IMR-90 (cell line): ENCODE results near the gene DIP2B. TPM values are rescaled to one million over a fixed set of nuclear protein-coding genes. Genes with fewer than 3 reads are reported as not detected.

Experiments used
- ATAC-seq: fragments of 200-7000 bp; cut with Tn5 transposase; 2 replicates; pipeline ENCODE4 v1.9.1; 2020; ENCODE audit warnings: low read depth, mild to moderate bottlenecking, moderate library complexity
- BruUV-seq: library from RNA; stranded (reverse); fragments of 400-500 nt; replicated peaks from 2 replicates; lab custom pipeline; 2021; lab: Mats Ljungman, UMichigan
- CTCF ChIA-PET: fragments of 300-600 bp; formaldehyde crosslinking; extraction: SDS; loops from one replicate; lab custom pipeline; 2021; ENCODE audit warnings: antibody characterized with exemption; lab: Yijun Ruan, JAX
- POLR2A ChIA-PET: fragments of 300-600 bp; sonication (Branson Sonifier 250); formaldehyde crosslinking; loops from one replicate; lab custom pipeline; 2022; ENCODE audit warnings: antibody characterized with exemption; ENCODE audit not compliant: unreplicated experiment; lab: Charles Lee
- DNase-seq: peaks from one replicate; pipeline ENCODE4 v3.0.0; 2013
- H2AFZ ChIP-seq: replicated peaks from 2 replicates; pipeline ENCODE3; 2013; ENCODE audit warnings: low read length, mild to moderate bottlenecking; ENCODE audit not compliant: poor library complexity
- H2AK5ac ChIP-seq: 2 replicates; pipeline ENCODE4 v1.6.1; 2013; ENCODE audit warnings: low read depth, low read length, inconsistent platforms
- H2AK9ac ChIP-seq: replicated peaks from 2 replicates; pipeline ENCODE3; 2013; ENCODE audit warnings: mild to moderate bottlenecking, low read depth, low read length, moderate library complexity; ENCODE audit not compliant: poor library complexity
- H2BK120ac ChIP-seq: 2 replicates; pipeline ENCODE4 v1.6.1; 2013; ENCODE audit warnings: low read depth, low read length, inconsistent platforms
- H2BK15ac ChIP-seq: 3 replicates; pipeline ENCODE4 v1.6.1; 2013; ENCODE audit warnings: low read depth, low read length, inconsistent platforms
- H2BK20ac ChIP-seq: 2 replicates; pipeline ENCODE4 v1.6.1; 2013; ENCODE audit warnings: low read depth, mild to moderate bottlenecking, inconsistent platforms, low read length, moderate library complexity
- H2BK5ac ChIP-seq: 2 replicates; pipeline ENCODE4 v1.6.1; 2013; ENCODE audit warnings: mild to moderate bottlenecking, low read depth, low read length, inconsistent platforms; ENCODE audit not compliant: poor library complexity, severe bottlenecking
- H3K14ac ChIP-seq: replicated peaks from 2 replicates; pipeline ENCODE4 v1.6.1; 2013; ENCODE audit warnings: low read depth, low read length, inconsistent platforms
- H3K18ac ChIP-seq: 2 replicates; pipeline ENCODE4 v1.6.1; 2013; ENCODE audit warnings: low read depth, low read length, control low read depth
- H3K23ac ChIP-seq: 2 replicates; pipeline ENCODE4 v1.6.1; 2013; ENCODE audit warnings: low read depth, low read length, inconsistent platforms
- H3K27ac ChIP-seq: 2 replicates; pipeline ENCODE4 v1.5.1; 2013; ENCODE audit warnings: mild to moderate bottlenecking, control low read depth, low read length; ENCODE audit not compliant: insufficient read depth
- H3K27me3 ChIP-seq: 2 replicates; pipeline ENCODE4 v1.6.1; 2013; ENCODE audit warnings: low read length; ENCODE audit not compliant: control insufficient read depth, insufficient read depth
- H3K36me3 ChIP-seq: 2 replicates; pipeline ENCODE4 v1.6.1; 2013; ENCODE audit warnings: low read length, mixed read lengths; ENCODE audit not compliant: control insufficient read depth, insufficient read depth
- H3K4ac ChIP-seq: 2 replicates; pipeline ENCODE4 v1.6.1; 2013; ENCODE audit warnings: low read depth, low read length, inconsistent platforms
- H3K4me1 ChIP-seq: 2 replicates; pipeline ENCODE4 v1.6.1; 2013; ENCODE audit warnings: low read length, mixed read lengths; ENCODE audit not compliant: control insufficient read depth, insufficient read depth
- H3K4me2 ChIP-seq: 2 replicates; pipeline ENCODE4 v1.6.1; 2013; ENCODE audit warnings: low read depth, mild to moderate bottlenecking, control low read depth, low read length, moderate library complexity
- H3K4me3 ChIP-seq: 2 replicates; pipeline ENCODE4 v1.5.1; 2013; ENCODE audit warnings: low read depth, mild to moderate bottlenecking, control low read depth, low read length, moderate library complexity; ENCODE audit not compliant: insufficient read depth
- H3K56ac ChIP-seq: 2 replicates; pipeline ENCODE4 v1.6.1; 2013; ENCODE audit warnings: low read length, inconsistent platforms; ENCODE audit not compliant: insufficient read depth; ENCODE audit errors: extremely low read depth
- H3K79me1 ChIP-seq, 2 experiments: 2 replicates each; pipeline ENCODE4 v1.6.1; 2013; ENCODE audit warnings: low read length in 2 of 2, inconsistent platforms in 1 of 2, low read depth in 1 of 2
- H3K9ac ChIP-seq: 2 replicates; pipeline ENCODE4 v1.6.1; 2013; ENCODE audit warnings: low read depth, low read length, control low read depth
- H3K9me1 ChIP-seq: 2 replicates; pipeline ENCODE4 v1.6.1; 2013; ENCODE audit warnings: low read length, inconsistent platforms; ENCODE audit not compliant: insufficient read depth
- H3K9me3 ChIP-seq: 2 replicates; pipeline ENCODE4 v1.6.1; 2013; ENCODE audit warnings: low read length; ENCODE audit not compliant: control insufficient read depth, insufficient read depth
- H4K20me1 ChIP-seq: 2 replicates; pipeline ENCODE4 v1.6.1; 2013; ENCODE audit warnings: low read length, inconsistent platforms; ENCODE audit not compliant: insufficient read depth
- H4K5ac ChIP-seq: 2 replicates; pipeline ENCODE4 v1.6.1; 2013; ENCODE audit warnings: mild to moderate bottlenecking, low read depth, low read length, control low read depth
- H4K8ac ChIP-seq, 2 experiments: 2 replicates each; pipeline ENCODE4 v1.6.1; 2013; ENCODE audit warnings: low read depth in 2 of 2, low read length in 2 of 2, control low read depth in 1 of 2, inconsistent platforms in 1 of 2
- H4K91ac ChIP-seq: 2 replicates; pipeline ENCODE4 v1.6.1; 2013; ENCODE audit warnings: low read depth, low read length, inconsistent platforms; ENCODE audit not compliant: insufficient read depth
- CEBPB ChIP-seq: IDR thresholded peaks from 2 replicates; pipeline ENCODE4 v1.6.1; 2012; ENCODE audit warnings: low read depth, low read length, improper control_type of control experiment
- CHD1 ChIP-seq: IDR thresholded peaks from 2 replicates; pipeline ENCODE4 v1.6.1; 2012; ENCODE audit warnings: low read depth, low read length, improper control_type of control experiment
- MAFK ChIP-seq: IDR thresholded peaks from 2 replicates; pipeline ENCODE4 v1.6.1; 2012; ENCODE audit warnings: low read depth, low read length, improper control_type of control experiment
- WGBS, 2 experiments: methylation state at CpG; one replicate each; pipeline versions ENCODE4 v1.1.5 to v1.1.7; 2013; ENCODE audit warnings: missing lambda C conversion rate in 2 of 2; ENCODE audit not compliant: insufficient read length in 1 of 2; ENCODE audit errors: extremely low coverage in 2 of 2; 5-methylcytosine and 5-hydroxymethylcytosine counted together
- dilution Hi-C: fragments of 300-500 bp; cut with HindIII; formaldehyde crosslinking; loops from one replicate; pipeline ENCODE4 v1.14.3; 2018; ENCODE audit warnings: low sequenced_read_pairs; ENCODE audit not compliant: unreplicated experiment
- in situ Hi-C: fragments of 300-500 bp; cut with MboI; formaldehyde crosslinking; loops from 3 replicates; pipeline ENCODE4 v1.14.3; 2019; ENCODE audit warnings: low sequenced_read_pairs, inconsistent platforms, mixed read lengths
- intact Hi-C: fragments of 100-400 bp; cut with micrococcal nuclease; formaldehyde crosslinking; loops from 2 replicates; pipeline ENCODE4 v1.10.0; 2022
- polyA plus RNA-seq, 3 experiments: library from polyadenylated mRNA; depleted of rRNA; stranded (reverse); fragments of >200 nt; gene quantifications; 2 replicates each; pipeline ENCODE4 v1.2.3, GENCODE V29; 2012; ENCODE audit warnings: low replicate concordance in 1 of 3
- total RNA-seq: library from RNA; depleted of rRNA; stranded (reverse); fragments of >200 nt; gene quantifications from 2 replicates; pipeline ENCODE4 v1.2.3, GENCODE V29; 2012
- TF ChIP-seq, protein P1 (sequence below): fragments of 150-350 bp; IDR thresholded peaks from 2 replicates; pipeline ENCODE4 v1.6.1; 2017; ENCODE audit warnings: mild to moderate bottlenecking, antibody characterized with exemption, low read length, low read depth

Gene DIP2B
- total and polyA plus RNA-seq, 2 of the 4 experiments (the other 2 are of a cell fraction): 7.7 to 12.9 TPM

DNA sequence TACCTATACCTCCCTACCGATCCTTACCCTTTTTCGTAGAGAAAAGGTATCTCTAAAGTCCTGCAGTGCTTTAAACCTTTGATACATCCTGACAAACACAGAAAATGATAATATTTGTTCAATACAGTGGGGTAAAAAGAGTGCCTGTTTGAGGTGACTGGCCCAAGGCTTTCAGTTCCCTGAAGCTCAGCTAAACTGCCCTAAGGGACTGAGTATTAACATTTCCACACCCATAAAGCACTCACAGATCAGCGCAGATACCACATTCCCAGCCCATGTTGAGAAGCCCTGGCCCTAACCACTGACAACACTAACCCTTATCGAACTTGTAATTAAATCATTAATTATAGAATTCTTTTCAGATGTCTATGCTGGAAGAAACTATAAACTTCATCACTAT, 108.7 kb downstream of the DIP2B start:
- TF ChIP-seq CEBPB (no peak), MAFK (no peak), CHD1 (no peak)
- TF ChIP-seq, protein P1, sequence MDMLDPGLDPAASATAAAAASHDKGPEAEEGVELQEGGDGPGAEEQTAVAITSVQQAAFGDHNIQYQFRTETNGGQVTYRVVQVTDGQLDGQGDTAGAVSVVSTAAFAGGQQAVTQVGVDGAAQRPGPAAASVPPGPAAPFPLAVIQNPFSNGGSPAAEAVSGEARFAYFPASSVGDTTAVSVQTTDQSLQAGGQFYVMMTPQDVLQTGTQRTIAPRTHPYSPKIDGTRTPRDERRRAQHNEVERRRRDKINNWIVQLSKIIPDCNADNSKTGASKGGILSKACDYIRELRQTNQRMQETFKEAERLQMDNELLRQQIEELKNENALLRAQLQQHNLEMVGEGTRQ: no peak
- Histone ChIP-seq H2BK20ac (no peak overlapping the region), H2AK9ac (no peak overlapping the region), H4K91ac (peak overlapping the region; percentile 26), H3K9me1 (peaks cover 14% of the 10 kb centered on the region), H3K56ac (no peak overlapping the region), H3K27ac (no peak overlapping the region), H4K20me1 (no peaks in the 10 kb centered on the region; the same call in 1 of the 2 replicates), H3K4me3 (no peak overlapping the region), H3K14ac (peak overlapping the region; percentile 34; the same call in 1 of the 2 replicates), H3K9me3 (no peaks in the 10 kb centered on the region), H4K8ac (peak overlapping the region; percentile 40 to 46), H3K4me1 (peaks cover 6% of the 10 kb centered on the region; the same call in 1 of the 2 replicates), H3K4me2 (no peak overlapping the region), H3K79me1 (peaks cover 21 to 44% of the 10 kb centered on the region in 2 experiments), H2BK5ac (peak overlapping the region; percentile 77), H3K9ac (no peak overlapping the region), H3K18ac (no peak overlapping the region), H2BK120ac (0 out of 2 replicates have a peak overlapping the region, but pooled peaks have one; percentile 12), H2BK15ac (0 out of 3 replicates have a peak overlapping the region, but pooled peaks have one; percentile 1), H2AK5ac (0 out of 2 replicates have a peak overlapping the region, but pooled peaks have one; percentile 2), H2AFZ (no peak overlapping the region), H3K23ac (peak overlapping the region; percentile 20; the same call in 1 of the 2 replicates), H3K36me3 (no peaks in the 10 kb centered on the region), H3K4ac (peak overlapping the region; percentile 45; the same call in 1 of the 2 replicates), H4K5ac (no peak overlapping the region), H3K27me3 (no peaks in the 10 kb centered on the region)
- CTCF ChIA-PET: no interaction called here
- no TSS peak for BruUV-seq
- DNase-seq: no peak
- intact Hi-C loops (no loop called here), dilution Hi-C loops (no loop called here), in situ Hi-C loops (no loop called here)
- WGBS, 2 experiments: no CpG with 5 or more reads among the region's 4 CpGs
- POLR2A ChIA-PET: no interaction called here
- ATAC-seq: no peak
